Ammon's horn (tissue), 1 donor: ENCODE measurements around the gene ZFAND2B.

Experiments
- DNase-seq: peaks from one replicate; pipeline ENCODE4 v3.0.0-alpha.2; 2016; ENCODE audit warnings: low spot score

Gene ZFAND2B

GRCh38 chr2:219206328-219207133 lies at the start of gene ZFAND2B:
ZFAND2B (plus strand) TSS chr2:219206782; CDS start chr2:219206988, 206 bp downstream.
- DNase-seq: peak; percentile 97

DNA sequence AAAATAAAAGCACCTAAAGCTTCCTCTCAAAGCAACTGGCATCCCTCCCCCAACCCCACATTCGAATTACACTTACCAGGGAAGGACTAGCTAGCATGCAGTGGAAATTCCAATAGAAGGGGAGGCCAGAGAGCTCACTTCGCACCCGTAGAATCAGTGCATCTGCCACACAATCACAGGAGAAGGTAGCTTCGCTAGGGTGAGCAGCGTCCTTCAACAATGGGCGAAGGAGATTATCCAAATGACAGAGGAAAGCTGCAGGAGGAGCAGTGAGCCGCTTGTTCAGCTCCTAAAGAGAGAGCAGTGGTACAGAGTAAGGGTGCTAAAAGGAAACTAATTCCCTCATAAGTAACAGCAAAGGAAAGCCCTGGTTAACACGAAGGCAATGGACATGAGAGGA lies 49.2 kb upstream of the ZFAND2B start:
- DNase-seq: no peak

- DNase-seq: no peak
Observed at GRCh38 chr2:219158025-219158424, 48.6 kb upstream of the ZFAND2B start.

- DNase-seq: no peak
Observed at GRCh38 chr2:219158586-219158985, 48.0 kb upstream of the ZFAND2B start.

DNA sequence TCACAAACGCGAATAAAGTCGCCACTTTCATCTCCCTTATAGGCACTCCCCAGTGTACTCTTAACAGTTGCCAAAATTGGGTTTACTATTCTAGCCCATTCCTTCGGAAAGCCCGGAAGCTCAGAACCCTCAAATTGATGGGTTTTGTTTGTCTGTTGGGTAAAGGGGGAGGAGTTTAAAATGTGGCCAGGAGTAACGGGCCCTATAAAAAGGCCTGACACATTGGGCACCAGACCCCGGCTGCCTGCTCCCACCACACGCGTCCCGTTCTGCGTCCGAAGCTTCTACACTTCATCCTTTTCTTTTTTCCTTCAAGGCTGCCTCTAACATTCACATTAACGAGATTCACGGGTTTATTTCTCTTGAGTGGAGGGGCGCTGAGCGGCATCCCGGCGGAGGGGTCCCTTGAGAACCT lies 46.8 kb upstream of the ZFAND2B start:
- no peak for DNase-seq

- DNase-seq: peak; percentile 96
Observed at GRCh38 chr2:219160186-219161017, 46.2 kb upstream of the ZFAND2B start, which contains the start of gene NHEJ1. NHEJ1 (minus strand) TSS chr2:219160815; CDS start chr2:219158362, 2,453 bp downstream.

- no peak for DNase-seq
Observed at GRCh38 chr2:219161097-219161496, 45.5 kb upstream of the ZFAND2B start.

GRCh38 chr2:219163156-219163555 lies 43.4 kb upstream of the ZFAND2B start:
- no peak for DNase-seq

GRCh38 chr2:219165058-219165911 lies 41.3 kb upstream of the ZFAND2B start:
- no peak for DNase-seq

GRCh38 chr2:219167997-219168396 lies 38.6 kb upstream of the ZFAND2B start:
- no peak for DNase-seq

DNA sequence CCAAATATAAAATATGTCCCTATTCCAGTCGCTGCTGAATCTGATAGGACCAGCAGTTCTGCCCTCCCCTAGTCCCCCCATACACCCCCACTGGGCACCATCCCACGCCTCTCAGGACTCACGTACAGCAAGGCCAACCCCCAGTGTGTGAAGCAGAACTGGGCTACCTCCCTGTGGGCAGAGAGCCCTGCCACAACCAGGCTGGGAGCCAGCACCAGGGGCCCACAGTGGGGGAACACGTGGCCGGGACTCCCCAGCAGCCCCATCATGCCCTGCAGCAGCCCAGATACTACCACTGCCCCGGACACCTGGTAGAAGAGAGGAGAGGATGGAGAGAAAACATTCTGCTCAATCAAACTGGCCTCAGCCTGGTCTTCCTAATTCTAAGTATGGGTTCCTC lies 38.1 kb upstream of the ZFAND2B start:
- no peak for DNase-seq

DNA sequence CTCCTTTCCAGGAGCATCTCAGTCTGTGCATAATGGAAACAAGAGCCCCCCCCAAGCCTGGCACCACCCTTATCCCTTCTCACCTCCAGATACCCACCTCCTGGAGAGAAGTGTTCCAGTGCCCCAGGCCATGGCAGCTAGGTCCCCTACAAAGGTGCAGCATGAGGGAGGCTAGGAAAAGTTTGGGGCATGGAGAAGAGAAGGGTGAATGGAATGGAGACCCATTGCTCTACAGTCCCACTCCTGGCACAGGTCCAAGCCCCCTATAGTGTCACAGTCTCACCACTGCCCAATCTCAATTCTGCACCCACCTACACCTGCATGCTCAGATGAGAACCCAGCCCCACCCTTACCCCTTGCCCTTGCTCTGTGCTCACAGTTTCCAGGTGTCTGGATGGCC lies 37.6 kb upstream of the ZFAND2B start:
- no peak for DNase-seq

- DNase-seq: no peak
Observed at GRCh38 chr2:219169930-219170654, 36.5 kb upstream of the ZFAND2B start, which contains the start of gene SLC23A3. SLC23A3 (minus strand) TSS chr2:219170029; CDS start chr2:219169984, 45 bp downstream.

DNA sequence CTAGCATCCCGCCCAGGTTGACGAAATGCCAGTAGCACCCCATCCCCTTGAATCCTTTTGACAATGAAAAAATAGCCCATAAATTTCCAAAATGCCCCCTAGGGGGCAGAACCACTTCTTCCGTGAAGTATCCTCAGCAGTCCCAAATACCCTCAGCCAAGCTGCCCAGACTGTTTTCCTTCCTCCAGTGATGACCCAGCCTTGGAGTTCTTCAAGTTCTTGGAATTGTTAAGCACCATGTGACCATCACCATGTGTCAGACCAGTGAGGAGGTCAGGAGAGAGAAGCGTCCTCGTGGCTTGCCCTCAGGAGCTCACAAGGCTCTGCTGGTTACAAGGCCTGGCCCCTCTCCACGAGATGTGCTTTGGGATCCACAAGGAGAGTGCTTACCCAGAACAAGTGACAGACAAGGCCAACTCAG lies 35.3 kb upstream of the ZFAND2B start:
- DNase-seq: peak; percentile 49

DNA sequence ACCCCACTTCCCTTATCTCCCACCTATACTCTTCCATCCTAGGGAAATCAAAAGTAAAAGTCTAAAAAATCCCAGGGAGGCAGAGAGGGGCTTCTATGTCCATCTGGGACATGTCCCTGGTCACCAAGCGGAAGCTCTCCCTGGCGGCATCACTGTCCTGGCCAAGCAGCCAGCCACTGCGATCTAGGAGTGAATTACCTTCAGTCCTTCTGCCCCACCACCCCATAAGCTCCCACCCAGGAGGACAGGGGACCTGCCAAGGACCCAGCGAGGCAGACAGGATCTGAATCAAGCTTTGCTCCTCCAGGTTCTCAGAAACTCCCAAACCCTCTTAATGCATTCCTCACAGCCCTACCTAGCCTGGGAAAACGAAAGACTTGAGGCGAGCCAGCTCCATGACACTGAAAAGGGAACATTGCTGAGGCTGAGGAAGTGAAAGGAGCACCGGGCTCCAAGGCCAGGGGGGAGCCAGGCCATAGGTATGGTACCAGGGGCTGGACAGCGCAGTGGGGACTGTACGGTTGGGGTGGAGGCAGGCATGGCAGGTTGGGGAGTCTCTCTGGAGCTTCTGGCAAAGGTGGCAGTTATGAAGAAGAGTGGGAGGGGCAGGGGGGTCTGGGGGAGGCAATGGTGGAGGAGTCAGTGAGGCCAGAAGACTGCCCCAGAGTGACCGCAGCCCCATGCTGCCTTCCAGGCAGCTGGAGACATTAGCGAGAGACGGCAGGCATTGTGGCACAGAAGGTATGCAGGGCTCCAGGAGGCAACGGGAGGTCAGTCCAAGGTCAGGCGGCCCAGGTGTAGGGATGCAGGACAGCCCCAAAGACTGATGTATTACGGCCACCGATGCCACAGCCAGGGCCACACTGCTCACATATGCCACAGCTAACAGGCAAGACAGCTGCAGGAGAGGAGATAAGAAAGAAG lies 34.1 kb upstream of the ZFAND2B start:
- no peak for DNase-seq

- no peak for DNase-seq
Observed at GRCh38 chr2:219173176-219173575, 33.4 kb upstream of the ZFAND2B start.

- DNase-seq: no peak
Observed at GRCh38 chr2:219174146-219174545, 32.4 kb upstream of the ZFAND2B start.

DNA sequence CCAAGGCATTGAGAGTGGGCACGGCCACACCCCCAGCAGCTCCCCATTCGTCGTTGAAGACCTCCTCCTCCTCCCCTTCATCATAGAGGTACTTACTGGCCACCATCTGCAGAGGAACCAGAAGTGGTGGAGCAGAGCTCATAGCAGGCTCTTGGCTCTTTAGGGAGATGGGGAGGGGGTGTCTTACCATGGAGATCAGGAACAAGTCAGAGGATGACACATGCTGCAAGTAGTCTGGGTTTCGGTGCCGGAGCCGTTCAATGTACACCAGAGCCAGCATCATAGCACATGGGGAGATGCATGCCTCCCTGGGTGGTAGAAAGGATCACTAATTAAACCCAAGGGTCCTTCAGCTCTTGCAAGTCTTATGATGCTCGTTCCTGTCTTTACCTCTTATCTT lies 31.8 kb upstream of the ZFAND2B start:
- DNase-seq: no peak

DNA sequence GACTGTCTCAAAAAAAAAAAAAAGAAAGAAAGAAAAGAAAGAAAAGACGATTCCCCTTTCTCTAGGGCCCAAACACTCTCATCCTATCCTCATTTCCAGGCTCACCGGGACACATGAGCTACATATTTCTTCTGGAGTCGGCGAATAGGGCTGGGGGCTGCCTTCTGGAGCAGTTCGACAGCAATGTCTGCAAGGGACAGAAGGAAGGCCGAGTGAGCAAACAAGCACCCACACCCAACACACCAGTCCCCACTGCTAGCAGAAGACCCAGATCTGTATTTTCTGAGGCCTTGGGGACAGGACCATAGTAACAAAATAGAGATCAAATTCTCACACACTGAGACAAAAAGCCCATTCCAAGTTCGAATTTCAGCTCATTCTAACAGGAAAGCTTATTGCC lies 31.1 kb upstream of the ZFAND2B start:
- no peak for DNase-seq
